Measurements from ENCODE around the gene PICK1. TPM values are rescaled to one million over a fixed set of nuclear protein-coding genes. Genes with fewer than 3 reads are reported as not detected.

The PICK1 gene
- total and polyA plus RNA-seq, 10 of the 15 experiments (the other 5 are each of a cell fraction or from before 2014, with no cell fraction given), result 0.07 to 19.2 (median 10.9) TPM

DNA sequence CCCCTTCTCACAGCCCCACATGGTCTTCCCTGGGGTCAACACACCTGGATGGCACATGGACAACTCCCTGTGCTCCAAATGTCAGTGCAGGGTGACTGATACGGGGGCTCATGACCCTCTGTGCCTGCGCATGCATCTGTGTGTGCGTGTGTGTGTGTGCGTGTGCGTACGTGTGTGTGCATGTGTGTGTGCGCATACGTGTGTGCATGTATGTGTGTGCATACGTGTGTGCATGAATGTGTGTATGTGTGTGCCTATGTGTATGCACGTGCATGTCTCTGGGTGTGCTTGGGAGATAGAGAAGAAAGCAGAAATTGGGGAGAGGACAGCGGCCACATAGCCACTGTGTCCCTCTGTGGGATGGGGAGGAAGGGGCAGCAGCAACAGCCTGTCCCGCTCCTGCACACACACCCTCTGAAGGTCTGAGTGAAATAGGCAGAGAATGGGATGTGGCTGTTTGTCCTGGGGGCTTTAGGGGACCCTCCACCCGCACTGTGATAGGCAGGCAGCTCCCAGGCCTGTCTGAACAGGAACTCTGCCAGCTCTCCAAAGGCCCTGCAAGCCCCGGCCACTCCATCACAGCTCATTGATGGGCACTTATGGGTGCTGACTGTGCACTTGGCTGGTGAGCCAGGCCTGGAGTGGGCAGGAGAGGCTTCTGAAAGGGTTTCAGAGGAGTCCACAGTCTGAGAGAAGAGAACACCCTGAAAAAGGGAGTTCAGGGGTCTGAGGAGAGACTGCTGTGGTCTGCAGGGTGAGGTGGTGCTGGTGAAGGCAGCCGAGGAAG, 28.7 kb upstream of the PICK1 start:
- Histone ChIP-seq H3K27ac (ENCODE audit: control insufficient read depth, insufficient read depth) (no peak overlapping the region), H3K4me1 (ENCODE audit: control insufficient read depth, insufficient read depth, low read length) (no peaks in the 10 kb centered on the region; the same call in 1 of the 2 replicates), H4K20me1 (ENCODE audit: control insufficient read depth, insufficient read depth) (no peaks in the 10 kb centered on the region), H3K27me3 (replicated peaks in 1 of 2; ENCODE audit: control insufficient read depth in 2 of 2, insufficient read depth in 2 of 2, low read length in 1 of 2) (no peaks in the 10 kb centered on the region), H3K9ac (ENCODE audit: control insufficient read depth, insufficient read depth, low read length) (no peak overlapping the region), H3K9me3 (replicated peaks; ENCODE audit: control insufficient read depth, insufficient read depth, low read length) (no peaks in the 10 kb centered on the region), H3K4me2 (ENCODE audit: control insufficient read depth, insufficient read depth) (no peak overlapping the region), H2AFZ (ENCODE audit: control insufficient read depth, low read depth, low read length) (no peak overlapping the region), H3K79me2 (ENCODE audit: control insufficient read depth, insufficient read depth, low read length) (no peaks in the 10 kb centered on the region), H3K4me3 (no peak overlapping the region), H3K36me3 (ENCODE audit: control insufficient read depth in 2 of 2, insufficient read depth in 2 of 2, low read length in 1 of 2) (no peaks in the 10 kb centered on the region)
- TF ChIP-seq, protein P1, sequence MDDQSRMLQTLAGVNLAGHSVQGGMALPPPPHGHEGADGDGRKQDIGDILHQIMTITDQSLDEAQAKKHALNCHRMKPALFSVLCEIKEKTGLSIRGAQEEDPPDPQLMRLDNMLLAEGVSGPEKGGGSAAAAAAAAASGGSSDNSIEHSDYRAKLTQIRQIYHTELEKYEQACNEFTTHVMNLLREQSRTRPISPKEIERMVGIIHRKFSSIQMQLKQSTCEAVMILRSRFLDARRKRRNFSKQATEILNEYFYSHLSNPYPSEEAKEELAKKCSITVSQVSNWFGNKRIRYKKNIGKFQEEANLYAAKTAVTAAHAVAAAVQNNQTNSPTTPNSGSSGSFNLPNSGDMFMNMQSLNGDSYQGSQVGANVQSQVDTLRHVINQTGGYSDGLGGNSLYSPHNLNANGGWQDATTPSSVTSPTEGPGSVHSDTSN (IDR thresholded peaks at IDR 0.05; ENCODE audit: insufficient replicate concordance, low read depth, low read length), result peak; percentile 40
- no peak for TF ChIP-seq YY1 (IDR thresholded peaks at IDR 0.05; ENCODE audit: low read depth, low read length)
- TF ChIP-seq NR2C2 (IDR thresholded peaks at IDR 0.05; ENCODE audit: borderline replicate concordance, control insufficient read depth, insufficient read length, low read depth), result no peak
- TF ChIP-seq, protein P2, sequence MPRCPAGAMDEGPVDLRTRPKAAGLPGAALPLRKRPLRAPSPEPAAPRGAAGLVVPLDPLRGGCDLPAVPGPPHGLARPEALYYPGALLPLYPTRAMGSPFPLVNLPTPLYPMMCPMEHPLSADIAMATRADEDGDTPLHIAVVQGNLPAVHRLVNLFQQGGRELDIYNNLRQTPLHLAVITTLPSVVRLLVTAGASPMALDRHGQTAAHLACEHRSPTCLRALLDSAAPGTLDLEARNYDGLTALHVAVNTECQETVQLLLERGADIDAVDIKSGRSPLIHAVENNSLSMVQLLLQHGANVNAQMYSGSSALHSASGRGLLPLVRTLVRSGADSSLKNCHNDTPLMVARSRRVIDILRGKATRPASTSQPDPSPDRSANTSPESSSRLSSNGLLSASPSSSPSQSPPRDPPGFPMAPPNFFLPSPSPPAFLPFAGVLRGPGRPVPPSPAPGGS (IDR thresholded peaks at IDR 0.05; ENCODE audit: borderline replicate concordance, insufficient read depth, low read depth, low read length, poor library complexity, severe bottlenecking), result peak; percentile 94
- 0 out of 4 replicates have a peak, but pooled peaks of 1 of the 2 experiments have one; percentile 7 for TF ChIP-seq BHLHE40 (IDR thresholded peaks at IDR 0.05; ENCODE audit: borderline replicate concordance in 1 of 2, low read depth in 2 of 2, low read length in 1 of 2)
- ChIA-PET RAD21 (ENCODE audit: unreplicated experiment) (no interaction called here), CTCF (no interaction called here), POLR2A (interaction anchor here (0.5 kb wide), 1 partner anchor 37 kb away, joined by 3 read pairs; no protein-coding TSS in a partner anchor), SMC1A (ENCODE audit: uncharacterized antibody, unreplicated experiment) (no interaction called here)
- ATAC-seq (no peak), FAIRE-seq (no peak), DNase-seq (ENCODE audit: low read depth, low spot score) (no peak)
- in situ Hi-C loops (cut with MboI) (no loop called here), intact Hi-C loops (cut with micrococcal nuclease; ENCODE audit: unreplicated experiment) (no loop called here)
- WGBS (ENCODE audit: insufficient coverage, insufficient replicate concordance, low lambda C conversion rate, missing lambda C conversion rate), result 47% methylated on average over 15 of the region's 15 CpGs
- no TSS peak for BruUV-seq (replicated peaks)
